CD14-positive monocyte (primary cell): ENCODE results near the gene UGT2B10. TPM values are rescaled to one million over a fixed set of nuclear protein-coding genes. Genes with fewer than 3 reads are reported as not detected.

Source experiments
- DNase-seq, 3 donors: peaks; one replicate each; pipeline ENCODE4 v3.0.0-alpha.2; 2011 to 2022
- H2AFZ ChIP-seq: 2 replicates; pipeline ENCODE4 v1.6.0; 2012; ENCODE audit warnings: mild to moderate bottlenecking, low read depth, low read length, inconsistent platforms; ENCODE audit not compliant: insufficient read depth, poor library complexity, severe bottlenecking
- H3K27ac ChIP-seq, 2 donors: 1 replicate in 1 of 2; 2 replicates in 1 of 2; pipeline ENCODE4 v1.5.1; 2012 to 2013; ENCODE audit warnings: low read length in 2 of 2, control low read depth in 1 of 2, inconsistent platforms in 1 of 2, low read depth in 1 of 2, mild to moderate bottlenecking in 1 of 2
- H3K27me3 ChIP-seq, 2 donors: one replicate each; pipeline versions ENCODE4 v1.6.0 to v1.6.1; 2011 to 2013; ENCODE audit warnings: low read length in 2 of 2; ENCODE audit not compliant: control insufficient read depth in 2 of 2, insufficient read depth in 2 of 2
- H3K36me3 ChIP-seq, 2 donors: replicated peaks in 1 of 2; 1 replicate in 1 of 2; 2 replicates in 1 of 2; pipeline versions ENCODE4 v1.5.1 to v1.6.1; 2012 to 2013; ENCODE audit warnings: low read length in 2 of 2, control low read depth in 1 of 2, inconsistent platforms in 1 of 2, mild to moderate bottlenecking in 1 of 2; ENCODE audit not compliant: insufficient read depth in 2 of 2, control insufficient read depth in 1 of 2
- H3K4me1 ChIP-seq, 2 donors: 1 replicate in 1 of 2; 2 replicates in 1 of 2; pipeline versions ENCODE4 v1.5.1 to v1.6.1; 2012 to 2013; ENCODE audit warnings: low read length in 2 of 2, control low read depth in 1 of 2, inconsistent platforms in 1 of 2, mild to moderate bottlenecking in 1 of 2, moderate library complexity in 1 of 2; ENCODE audit not compliant: insufficient read depth in 2 of 2, control insufficient read depth in 1 of 2
- H3K4me2 ChIP-seq: replicated peaks from 2 replicates; pipeline ENCODE3; 2012; ENCODE audit warnings: low read length, moderate library complexity, mild to moderate bottlenecking; ENCODE audit not compliant: poor library complexity, severe bottlenecking; ENCODE audit errors: extremely low read depth
- H3K4me3 ChIP-seq, 3 experiments: fragments of 200-600 bp in 1 of 3; sonication (generic) in 1 of 3; replicated peaks in 1 of 3; 1 replicate in 2 of 3; 2 replicates in 1 of 3; pipeline ENCODE4 v1.5.1; 2011 to 2013; ENCODE audit warnings: low read length in 3 of 3, mild to moderate bottlenecking in 3 of 3, control low read depth in 2 of 3, low read depth in 2 of 3, inconsistent platforms in 1 of 3, moderate library complexity in 1 of 3
- H3K79me2 ChIP-seq: 2 replicates; pipeline ENCODE4 v1.6.0; 2012; ENCODE audit warnings: mild to moderate bottlenecking, control low read depth, inconsistent platforms, low read length, moderate library complexity; ENCODE audit not compliant: insufficient read depth
- H3K9ac ChIP-seq: 2 replicates; pipeline ENCODE4 v1.6.0; 2017; ENCODE audit warnings: low read length, mild to moderate bottlenecking; ENCODE audit not compliant: insufficient read depth, poor library complexity, severe bottlenecking
- H3K9me3 ChIP-seq, 2 donors: replicated peaks in 1 of 2; 1 replicate in 1 of 2; 2 replicates in 1 of 2; pipeline versions ENCODE4 v1.5.1 to v1.6.1; 2012 to 2013; ENCODE audit warnings: low read length in 2 of 2, control low read depth in 1 of 2; ENCODE audit not compliant: control insufficient read depth in 1 of 2, insufficient read depth in 1 of 2
- H4K20me1 ChIP-seq: 2 replicates; pipeline ENCODE4 v1.6.0; 2012; ENCODE audit warnings: mild to moderate bottlenecking, low read length, control low read depth, moderate library complexity; ENCODE audit not compliant: insufficient read depth
- H3K27ac Mint-ChIP-seq, 7 donors: one replicate each; pipeline ENCODE4 v1.8.0; 2020; ENCODE audit warnings: mild to moderate bottlenecking in 7 of 7, mixed read lengths in 7 of 7, moderate library complexity in 6 of 7, inconsistent platforms in 2 of 7
- H3K27me3 Mint-ChIP-seq, 3 donors: one replicate each; pipeline ENCODE4 v1.8.0; 2021 to 2022; ENCODE audit warnings: low read depth in 3 of 3, mild to moderate bottlenecking in 3 of 3, mixed read lengths in 3 of 3, moderate library complexity in 3 of 3, inconsistent platforms in 1 of 3
- H3K36me3 Mint-ChIP-seq, 2 donors: one replicate each; pipeline ENCODE4 v1.8.0; 2020; ENCODE audit warnings: mixed read lengths in 2 of 2, inconsistent platforms in 1 of 2, mild to moderate bottlenecking in 1 of 2
- H3K4me1 Mint-ChIP-seq: one replicate; pipeline ENCODE4 v1.8.0; 2020; ENCODE audit warnings: mild to moderate bottlenecking, mixed read lengths
- H3K4me3 Mint-ChIP-seq, 2 donors: one replicate each; pipeline ENCODE4 v1.8.0; 2020; ENCODE audit warnings: mild to moderate bottlenecking in 2 of 2, mixed read lengths in 2 of 2, moderate library complexity in 1 of 2
- H3K9me3 Mint-ChIP-seq, 7 donors: one replicate each; pipeline ENCODE4 v1.8.0; 2020 to 2022; ENCODE audit warnings: mixed read lengths in 7 of 7, mild to moderate bottlenecking in 6 of 7, moderate library complexity in 6 of 7, inconsistent platforms in 2 of 7
- CTCF ChIP-seq: fragments of 200-600 bp; IDR thresholded peaks from one replicate; pipeline ENCODE4 v1.8.0; 2022; ENCODE audit warnings: antibody characterized with exemption, mild to moderate bottlenecking
- WGBS: methylation state at CpG from one replicate; pipeline ENCODE4 v1.1.5; 2013; ENCODE audit warnings: missing lambda C conversion rate; ENCODE audit not compliant: insufficient coverage; 5-methylcytosine and 5-hydroxymethylcytosine counted together
- intact Hi-C, 2 donors: fragments of 100-400 bp; cut with micrococcal nuclease; formaldehyde crosslinking; loops; one replicate each; pipeline versions ENCODE4 v1.15.0 to v1.15.1; 2023
- polyA plus RNA-seq, 3 donors: library from polyadenylated mRNA; depleted of rRNA in 1 of 3; unstranded in 2 of 3; stranded (reverse) in 1 of 3; fragments of 300-500 nt in 2 of 3; fragments of >200 nt in 1 of 3; fragmentation: Illumina TruSeq in 2 of 3; gene quantifications; 1 replicate in 2 of 3; 2 replicates in 1 of 3; pipeline ENCODE4 v1.2.3, GENCODE V29; 2012 to 2021

UGT2B10 gene
- polyA plus RNA-seq, 3 donors: not detected

DNA sequence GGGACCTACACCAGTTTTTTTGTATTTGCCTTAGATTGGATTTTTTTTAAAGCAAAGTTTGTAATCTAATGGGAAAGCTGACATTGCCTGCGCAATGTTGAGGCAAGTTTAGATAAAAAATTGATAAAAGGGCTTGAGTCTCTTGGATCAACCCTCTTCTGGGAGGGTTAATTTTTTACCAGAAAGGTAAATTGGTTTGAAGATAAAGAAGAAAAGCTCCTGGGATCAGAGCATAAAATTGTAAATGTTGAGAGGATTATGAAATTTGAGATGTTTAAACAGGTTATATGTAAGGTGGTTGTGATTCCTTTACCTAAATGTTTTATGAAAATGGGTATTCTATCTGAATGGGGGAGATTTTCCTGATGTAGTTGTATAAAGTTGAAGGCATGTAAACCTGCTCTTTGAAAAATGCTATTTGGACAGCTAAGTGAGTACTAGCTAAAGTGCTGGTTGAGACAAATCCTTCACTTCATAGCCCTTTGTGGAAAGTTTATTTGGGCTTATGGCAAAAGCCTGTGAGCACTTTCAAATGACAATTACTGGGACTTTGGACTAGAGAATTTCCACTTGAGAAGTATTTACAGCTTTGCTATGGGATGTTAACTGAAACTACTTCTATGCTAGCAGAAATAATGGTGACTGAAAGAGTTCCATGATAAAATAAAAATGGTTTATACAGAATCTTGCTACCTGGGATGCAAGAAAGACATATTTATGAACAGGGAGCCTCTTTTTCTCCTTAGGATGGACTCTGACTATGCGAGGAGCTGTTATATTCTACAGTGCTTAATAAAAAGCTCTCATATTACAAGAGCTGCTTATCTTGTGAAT is 56.2 kb downstream of the UGT2B10 start:
- intact Hi-C loops: no loop called here
- TF ChIP-seq CTCF: no peak
- Histone ChIP-seq H3K9me3 (no peaks in the 10 kb centered on the region), H3K27ac (no peak overlapping the region), H4K20me1 (no peaks in the 10 kb centered on the region), H3K9ac (no peak overlapping the region), H3K36me3 (no peaks in the 10 kb centered on the region), H3K79me2 (no peaks in the 10 kb centered on the region), H2AFZ (no peak overlapping the region), H3K4me3 (no peak overlapping the region), H3K27me3 (no peaks in the 10 kb centered on the region), H3K4me1 (no peaks in the 10 kb centered on the region), H3K4me2 (no peak overlapping the region)
- Mint-ChIP-seq H3K36me3 (no peaks in the 10 kb centered on the region), H3K27ac (no peak overlapping the region), H3K4me3 (no peak overlapping the region), H3K9me3 (no peaks in the 10 kb centered on the region), H3K27me3 (peaks cover 0 to 3% (median 1%) of the 10 kb centered on the region in 3 donors), H3K4me1 (no peaks in the 10 kb centered on the region)
- DNase-seq: no peak
- no CpG with 5 or more reads among the region's 2 CpGs for WGBS

- no CpG with 5 or more reads among the region's 3 CpGs for WGBS
- Mint-ChIP-seq H3K9me3 (no peaks in the 10 kb centered on the region), H3K36me3 (no peaks in the 10 kb centered on the region), H3K4me3 (no peak overlapping the region), H3K27ac (no peak overlapping the region), H3K27me3 (peaks cover 0 to 3% (median 1%) of the 10 kb centered on the region in 3 donors), H3K4me1 (no peaks in the 10 kb centered on the region)
- H3K27me3 ChIP-seq: no peaks in the 10 kb centered on the region
- intact Hi-C loops: no loop called here
- no peaks in the 10 kb centered on the region for H3K79me2 ChIP-seq
- H3K4me3 ChIP-seq: no peak overlapping the region
- H3K9ac ChIP-seq: no peak overlapping the region
- no peak overlapping the region for H2AFZ ChIP-seq
- TF ChIP-seq CTCF: no peak
- no peaks in the 10 kb centered on the region for H4K20me1 ChIP-seq
- H3K4me2 ChIP-seq: no peak overlapping the region
- H3K9me3 ChIP-seq: no peaks in the 10 kb centered on the region
- no peaks in the 10 kb centered on the region for H3K4me1 ChIP-seq
- DNase-seq: no peak
- H3K27ac ChIP-seq: no peak overlapping the region
- no peaks in the 10 kb centered on the region for H3K36me3 ChIP-seq
Observed at GRCh38 chr4:68872643-68873502, 57.1 kb downstream of the UGT2B10 start.
